Gastrocnemius medialis (tissue), 4 donors: ENCODE results near the gene MYOM1. TPM values are rescaled to one million over a fixed set of nuclear protein-coding genes. Genes with fewer than 3 reads are reported as not detected.

Source experiments
- ATAC-seq, 2 donors: fragments of 150-250 bp; one replicate each; pipeline ENCODE4 v1.9.1; 2016
- DNase-seq, 2 donors: peaks; one replicate each; pipeline ENCODE4 v3.0.0-alpha.2; 2019
- H3K27ac ChIP-seq, 4 donors: fragments of 200-600 bp; sonication (generic); 1 replicate in 1 of 4; 2 replicates in 3 of 4; pipeline ENCODE4 v1.5.1; 2016 to 2018; ENCODE audit warnings: mild to moderate bottlenecking in 2 of 4, moderate library complexity in 1 of 4
- H3K27me3 ChIP-seq, 3 donors: fragments of 200-600 bp; sonication (generic) in 2 of 3; 1 replicate in 1 of 3; 2 replicates in 2 of 3; pipeline versions ENCODE4 v1.5.1 to v1.6.0; 2016 to 2019; ENCODE audit warnings: mild to moderate bottlenecking in 1 of 3, moderate library complexity in 1 of 3
- H3K36me3 ChIP-seq, 2 donors: fragments of 200-600 bp; sonication (generic) in 1 of 2; one replicate each; pipeline ENCODE4 v1.5.1; 2017 to 2018
- H3K4me1 ChIP-seq, 2 donors: fragments of 200-600 bp; sonication (generic) in 1 of 2; one replicate each; pipeline ENCODE4 v1.5.1; 2016 to 2017; ENCODE audit warnings: mild to moderate bottlenecking in 2 of 2
- H3K4me3 ChIP-seq, 4 donors: fragments of 200-600 bp; sonication (generic) in 3 of 4; 1 replicate in 1 of 4; 2 replicates in 3 of 4; pipeline ENCODE4 v1.5.1; 2016 to 2019; ENCODE audit warnings: mild to moderate bottlenecking in 2 of 4
- H3K9me3 ChIP-seq, 3 donors: fragments of 200-600 bp; sonication (generic) in 2 of 3; 1 replicate in 1 of 3; 2 replicates in 2 of 3; pipeline ENCODE4 v1.5.1; 2016 to 2019
- CTCF ChIP-seq, 5 experiments: fragments of 450-650 bp in 3 of 5; fragments of 200-600 bp in 2 of 5; sonication (generic) in 2 of 5; IDR thresholded peaks in 4 of 5; conservative IDR thresholded peaks in 1 of 5; 1 replicate in 4 of 5; 2 replicates in 1 of 5; pipeline ENCODE4 v1.5.1; 2016 to 2019; ENCODE audit warnings: antibody characterized with exemption in 5 of 5, mild to moderate bottlenecking in 3 of 5, moderate library complexity in 3 of 5
- POLR2A ChIP-seq, 2 donors: fragments of 450-650 bp; IDR thresholded peaks; one replicate each; pipeline ENCODE4 v1.6.1; 2017; ENCODE audit warnings: antibody characterized with exemption in 2 of 2, mild to moderate bottlenecking in 2 of 2, moderate library complexity in 2 of 2
- in situ Hi-C, 4 donors: fragments of 200-750 bp; cut with MboI; loops; one replicate each; pipeline versions ENCODE4 v1.15.0 to v1.8.0; 2017; ENCODE audit warnings: low sequenced_read_pairs in 4 of 4
- intact Hi-C: fragments of 100-400 bp; cut with DNase I; formaldehyde crosslinking; loops from one replicate; pipeline ENCODE4 v1.15.1; 2023; ENCODE audit warnings: low total_unique reads
- total RNA-seq, 4 donors: library from RNA; depleted of rRNA; stranded (reverse); fragments of >200 nt; gene quantifications; one replicate each; pipeline versions ENCODE4 v1.1.0 to v1.2.3, GENCODE V29; 2016

The MYOM1 gene
- total RNA-seq, 4 donors from 2014 or later: 245 to 307 (median 273) TPM

DNA sequence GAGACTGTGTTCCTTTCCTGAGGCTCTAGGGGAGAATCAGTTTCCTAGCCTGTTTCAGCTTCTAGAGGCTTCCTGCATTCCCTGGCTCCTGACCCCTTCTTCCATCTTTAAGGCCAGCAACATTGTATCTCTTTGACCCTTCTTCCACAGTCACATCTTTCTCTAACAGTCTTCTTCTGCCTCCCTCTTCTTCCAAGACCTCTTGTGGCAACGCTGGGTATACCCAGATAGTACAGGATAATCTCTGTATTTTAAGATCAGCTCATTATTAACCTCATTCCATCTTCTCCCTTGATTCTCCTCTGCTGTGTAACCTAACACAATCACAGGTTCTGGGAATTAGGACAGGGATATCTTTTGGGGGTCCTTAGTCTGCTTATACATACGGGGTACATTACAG lies 19.0 kb upstream of the MYOM1 start:
- in situ Hi-C loops: loop anchor here in 1 of 4 donors (25.0 kb wide), 1 partner anchor 476 kb away; no protein-coding TSS in a partner anchor
- Histone ChIP-seq H3K27me3 (no peaks in the 10 kb centered on the region), H3K27ac (peak overlapping the region in 1 of 4 donors; percentile 9), H3K36me3 (peaks cover 0 to 5% of the 10 kb centered on the region in 2 donors), H3K9me3 (no peaks in the 10 kb centered on the region), H3K4me1 (peaks cover 6% of the 10 kb centered on the region in 2 donors), H3K4me3 (no peak overlapping the region)
- DNase-seq (no peak), ATAC-seq (no peak)
- intact Hi-C loops: no loop called here
- TF ChIP-seq CTCF (IDR thresholded peaks at IDR 0.05 in 4 of 5, conservative IDR thresholded peaks at IDR 0.05 in 1 of 5) (no peak), POLR2A (IDR thresholded peaks at IDR 0.05) (no peak)

- ATAC-seq (no peak), DNase-seq (no peak)
- no peaks in the 10 kb centered on the region for H3K9me3 ChIP-seq
- no peak overlapping the region for H3K4me3 ChIP-seq
- H3K36me3 ChIP-seq: no peaks in the 10 kb centered on the region
- TF ChIP-seq POLR2A (IDR thresholded peaks at IDR 0.05): no peak
- no peak for TF ChIP-seq CTCF (IDR thresholded peaks at IDR 0.05 in 4 of 5, conservative IDR thresholded peaks at IDR 0.05 in 1 of 5)
- in situ Hi-C loops (loop anchor here in 1 of 4 donors (25.0 kb wide), 1 partner anchor 474 kb away; no protein-coding TSS in a partner anchor), intact Hi-C loops (no loop called here)
- H3K4me1 ChIP-seq: peaks cover 4 to 7% of the 10 kb centered on the region in 2 donors
- H3K27me3 ChIP-seq: no peaks in the 10 kb centered on the region
- no peak overlapping the region for H3K27ac ChIP-seq
Observed at GRCh38 chr18:3236470-3236869, 16.7 kb upstream of the MYOM1 start.

GRCh38 chr18:3235846-3236245 lies 16.1 kb upstream of the MYOM1 start:
- no peak for TF ChIP-seq POLR2A (IDR thresholded peaks at IDR 0.05)
- TF ChIP-seq CTCF (IDR thresholded peaks at IDR 0.05 in 4 of 5, conservative IDR thresholded peaks at IDR 0.05 in 1 of 5): no peak
- in situ Hi-C loops (loop anchor here in 1 of 4 donors (25.0 kb wide), 1 partner anchor 474 kb away; no protein-coding TSS in a partner anchor), intact Hi-C loops (no loop called here)
- no peaks in the 10 kb centered on the region for H3K9me3 ChIP-seq
- DNase-seq: no peak
- no peak for ATAC-seq
- no peaks in the 10 kb centered on the region for H3K36me3 ChIP-seq
- H3K4me1 ChIP-seq: peaks cover 4 to 8% of the 10 kb centered on the region in 2 donors
- H3K27me3 ChIP-seq: no peaks in the 10 kb centered on the region
- H3K4me3 ChIP-seq: no peak overlapping the region
- H3K27ac ChIP-seq: no peak overlapping the region

GRCh38 chr18:3234457-3234856 lies 14.7 kb upstream of the MYOM1 start:
- DNase-seq: no peak
- no peaks in the 10 kb centered on the region for H3K27me3 ChIP-seq
- intact Hi-C loops (no loop called here), in situ Hi-C loops (loop anchor here in 1 of 4 donors (25.0 kb wide), 1 partner anchor 472 kb away; no protein-coding TSS in a partner anchor)
- no peaks in the 10 kb centered on the region for H3K36me3 ChIP-seq
- no peaks in the 10 kb centered on the region for H3K9me3 ChIP-seq
- H3K4me1 ChIP-seq: peaks cover 4 to 9% of the 10 kb centered on the region in 2 donors
- H3K4me3 ChIP-seq: no peak overlapping the region
- TF ChIP-seq CTCF (IDR thresholded peaks at IDR 0.05 in 4 of 5, conservative IDR thresholded peaks at IDR 0.05 in 1 of 5): no peak
- no peak for TF ChIP-seq POLR2A (IDR thresholded peaks at IDR 0.05)
- ATAC-seq: no peak
- no peak overlapping the region for H3K27ac ChIP-seq
